HG02938 (cell line): ENCODE data around the gene BRMS1.
"Not testable (repeated sequence)": the region's sequence is repeated elsewhere in the genome, so short reads cannot be mapped to it uniquely, and the experiment has no call there.

ENCODE experiments used
- ATAC-seq: cut with Tn5 transposase; IDR thresholded peaks from one replicate; pipeline ENCODE4 v1.9.1; 2021; ENCODE audit warnings: mild to moderate bottlenecking, moderate library complexity; ENCODE audit not compliant: unreplicated experiment

Gene BRMS1

GRCh38 chr11:66326261-66327111 lies 18.4 kb downstream of the BRMS1 start:
- ATAC-seq, result no peak

GRCh38 chr11:66325263-66325671 lies 19.6 kb downstream of the BRMS1 start:
- ATAC-seq, result no peak

- no peak for ATAC-seq
Observed at GRCh38 chr11:66324664-66325063, 20.2 kb downstream of the BRMS1 start.

GRCh38 chr11:66323684-66324083 lies 21.2 kb downstream of the BRMS1 start:
- no peak for ATAC-seq

- no peak for ATAC-seq
Observed at GRCh38 chr11:66322732-66323427, 22.0 kb downstream of the BRMS1 start.

GRCh38 chr11:66321606-66322005 lies 23.3 kb downstream of the BRMS1 start:
- no peak for ATAC-seq

GRCh38 chr11:66320748-66321147 lies 24.2 kb downstream of the BRMS1 start:
- ATAC-seq, result not testable (repeated sequence)

- not testable (repeated sequence) for ATAC-seq
Observed at GRCh38 chr11:66320289-66320688, 24.6 kb downstream of the BRMS1 start.

GRCh38 chr11:66318600-66318970 lies 26.3 kb downstream of the BRMS1 start:
- no peak for ATAC-seq

- ATAC-seq, result no peak
Observed at GRCh38 chr11:66317723-66318599, 26.9 kb downstream of the BRMS1 start.

GRCh38 chr11:66317322-66317722 lies 27.6 kb downstream of the BRMS1 start:
- no peak for ATAC-seq

GRCh38 chr11:66316849-66317251 lies 28.1 kb downstream of the BRMS1 start, which contains the start of gene CD248:
Gene CD248 (minus strand): TSS chr11:66317044. CDS start chr11:66317027, 17 bp downstream.
- no peak for ATAC-seq

- no peak for ATAC-seq
Observed at GRCh38 chr11:66315921-66316811, 28.7 kb downstream of the BRMS1 start.

- no peak for ATAC-seq
Observed at GRCh38 chr11:66315498-66315885, 29.4 kb downstream of the BRMS1 start.

GRCh38 chr11:66314561-66315497 lies 30.1 kb downstream of the BRMS1 start:
- ATAC-seq, result no peak

GRCh38 chr11:66314186-66314501 lies 30.8 kb downstream of the BRMS1 start:
- no peak for ATAC-seq

- ATAC-seq, result no peak
Observed at GRCh38 chr11:66313321-66314185, 31.4 kb downstream of the BRMS1 start.
